Measurements from ENCODE around the gene CIZ1.

CIZ1 gene

GRCh38 chr9:128150594-128151308 lies 40.6 kb downstream of the CIZ1 start:
- no peak overlapping the region for H3K4me3 ChIP-seq (ENCODE audit: low read depth, low read length)
- 0 out of 2 replicates have a peak, but pooled peaks have one; percentile 10 for TF ChIP-seq CTCF (IDR thresholded peaks at IDR 0.05; ENCODE audit: low read depth, low read length)

- no peak for TF ChIP-seq CTCF (IDR thresholded peaks at IDR 0.05; ENCODE audit: low read depth, low read length)
- H3K4me3 ChIP-seq (ENCODE audit: low read depth, low read length), result no peak overlapping the region
Measured at GRCh38 chr9:128149951-128150593, 41.3 kb downstream of the CIZ1 start.

GRCh38 chr9:128149001-128149701 lies 42.2 kb downstream of the CIZ1 start, which contains the start of gene LCN2:
Gene LCN2, plus strand, starts transcription at chr9:128149453. Its CDS starts 73 bp downstream, at chr9:128149526.
- no peak within 1 kb of the TSS for H3K4me3 ChIP-seq (ENCODE audit: low read depth, low read length)
- TF ChIP-seq CTCF (IDR thresholded peaks at IDR 0.05; ENCODE audit: low read depth, low read length), result no peak

- no peak for TF ChIP-seq CTCF (IDR thresholded peaks at IDR 0.05; ENCODE audit: low read depth, low read length)
- H3K4me3 ChIP-seq (ENCODE audit: low read depth, low read length), result no peak overlapping the region
Measured at GRCh38 chr9:128148509-128149000, 42.8 kb downstream of the CIZ1 start.

- no peak overlapping the region for H3K4me3 ChIP-seq (ENCODE audit: low read depth, low read length)
- no peak for TF ChIP-seq CTCF (IDR thresholded peaks at IDR 0.05; ENCODE audit: low read depth, low read length)
Measured at GRCh38 chr9:128146591-128147120, 44.7 kb downstream of the CIZ1 start.

GRCh38 chr9:128145951-128146351 lies 45.4 kb downstream of the CIZ1 start:
- no peak for TF ChIP-seq CTCF (IDR thresholded peaks at IDR 0.05; ENCODE audit: low read depth, low read length)
- H3K4me3 ChIP-seq (ENCODE audit: low read depth, low read length), result no peak overlapping the region
